ENCODE results near the gene UBC. TPM values are rescaled to one million over a fixed set of nuclear protein-coding genes. Genes with fewer than 3 reads are reported as not detected.

Gene UBC
- total RNA-seq, 2 donors from 2014 or later, result 637 to 675 TPM

DNA sequence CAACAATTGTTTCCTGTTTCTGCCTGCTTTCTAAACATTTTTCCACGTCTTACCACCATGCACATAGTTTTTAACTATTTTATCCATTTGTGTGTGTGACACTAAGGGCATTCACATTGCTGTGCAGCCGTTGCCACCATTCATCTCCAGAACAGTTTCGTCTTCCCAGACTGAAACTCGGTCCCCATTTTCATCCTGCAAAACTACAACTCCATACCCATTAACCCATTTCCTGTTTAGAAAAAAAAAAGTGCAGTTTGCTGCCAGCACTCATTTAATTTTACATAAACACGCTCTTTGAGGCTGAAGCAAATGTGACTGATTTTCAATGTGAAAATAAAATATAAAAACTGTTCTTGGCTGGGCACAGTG, 15.5 kb downstream of the UBC start:
- intact Hi-C loops (cut with DNase I), result no loop called here
- 38 to 54% methylated on average over 5 of the region's 5 CpGs for WGBS, 2 donors
- no peak for DNase-seq
- Histone ChIP-seq H3K36me3 (replicated peaks in 1 of 2; ENCODE audit: insufficient read depth in 1 of 2, low read depth in 2 of 2) (no peaks in the 10 kb centered on the region), H3K9me3 (no peaks in the 10 kb centered on the region), H3K27me3 (no peaks in the 10 kb centered on the region), H3K4me1 (peaks cover 8% of the 10 kb centered on the region), H3K4me3 (no peak overlapping the region), H3K27ac (no peak overlapping the region)
- ATAC-seq, result no peak
- TF ChIP-seq POLR2A (IDR thresholded peaks at IDR 0.05), result no peak
- TF ChIP-seq, protein P1, sequence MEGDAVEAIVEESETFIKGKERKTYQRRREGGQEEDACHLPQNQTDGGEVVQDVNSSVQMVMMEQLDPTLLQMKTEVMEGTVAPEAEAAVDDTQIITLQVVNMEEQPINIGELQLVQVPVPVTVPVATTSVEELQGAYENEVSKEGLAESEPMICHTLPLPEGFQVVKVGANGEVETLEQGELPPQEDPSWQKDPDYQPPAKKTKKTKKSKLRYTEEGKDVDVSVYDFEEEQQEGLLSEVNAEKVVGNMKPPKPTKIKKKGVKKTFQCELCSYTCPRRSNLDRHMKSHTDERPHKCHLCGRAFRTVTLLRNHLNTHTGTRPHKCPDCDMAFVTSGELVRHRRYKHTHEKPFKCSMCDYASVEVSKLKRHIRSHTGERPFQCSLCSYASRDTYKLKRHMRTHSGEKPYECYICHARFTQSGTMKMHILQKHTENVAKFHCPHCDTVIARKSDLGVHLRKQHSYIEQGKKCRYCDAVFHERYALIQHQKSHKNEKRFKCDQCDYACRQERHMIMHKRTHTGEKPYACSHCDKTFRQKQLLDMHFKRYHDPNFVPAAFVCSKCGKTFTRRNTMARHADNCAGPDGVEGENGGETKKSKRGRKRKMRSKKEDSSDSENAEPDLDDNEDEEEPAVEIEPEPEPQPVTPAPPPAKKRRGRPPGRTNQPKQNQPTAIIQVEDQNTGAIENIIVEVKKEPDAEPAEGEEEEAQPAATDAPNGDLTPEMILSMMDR (IDR thresholded peaks at IDR 0.05), result no peak

DNA sequence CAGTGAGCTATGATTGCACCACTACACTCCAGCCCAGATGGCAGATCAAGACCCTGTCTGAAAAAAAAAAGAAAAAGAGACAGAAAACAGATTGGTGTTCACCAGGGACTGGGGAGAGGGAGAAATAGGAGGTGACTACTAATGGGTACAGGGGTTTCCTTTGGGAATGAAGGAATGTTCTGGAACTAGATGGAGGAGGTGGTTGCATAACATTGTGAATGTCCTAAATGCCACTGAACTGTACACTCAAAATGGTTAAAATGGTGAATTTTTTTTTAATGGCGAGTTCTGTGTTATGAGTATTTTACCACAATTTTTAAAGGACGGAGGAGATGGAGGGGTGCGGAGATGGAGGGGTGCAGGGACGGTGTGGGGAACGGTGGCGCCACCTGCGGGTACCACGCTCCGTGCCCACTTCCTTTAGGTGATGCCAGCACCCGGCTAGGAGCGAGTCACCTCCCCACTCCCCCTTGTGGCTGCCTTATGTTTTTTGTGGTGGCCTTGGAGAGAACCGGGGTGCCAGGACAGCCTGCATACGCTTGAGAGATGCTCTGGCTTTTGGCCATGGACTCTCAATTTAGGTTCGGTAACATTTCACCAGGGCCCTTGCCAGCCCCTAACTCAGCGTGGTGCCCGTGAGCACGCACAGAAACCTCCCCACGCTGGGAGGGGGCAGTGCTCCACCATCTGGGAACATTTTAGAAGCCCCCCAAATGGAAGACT, 16.1 kb downstream of the UBC start:
- ATAC-seq (peak; percentile 58), DNase-seq (peak; percentile 32 to 62 (median 48))
- 18 to 31% methylated on average over 18 of the region's 18 CpGs for WGBS, 2 donors
- Histone ChIP-seq H3K27ac (no peak overlapping the region), H3K4me3 (no peak overlapping the region), H3K36me3 (replicated peaks in 1 of 2; ENCODE audit: insufficient read depth in 1 of 2, low read depth in 2 of 2) (no peaks in the 10 kb centered on the region), H3K9me3 (no peaks in the 10 kb centered on the region), H3K4me1 (peaks cover 8% of the 10 kb centered on the region), H3K27me3 (no peaks in the 10 kb centered on the region)
- TF ChIP-seq, protein P1 (IDR thresholded peaks at IDR 0.05), result peak in 6 of 7 experiments; percentile 15 to 57 (median 34)
- no peak for TF ChIP-seq POLR2A (IDR thresholded peaks at IDR 0.05)
- intact Hi-C loops (cut with DNase I), result no loop called here

- H3K9me3 ChIP-seq, result no peaks in the 10 kb centered on the region
- WGBS, 2 donors, result 90 to 93% methylated on average over 3 to 5 of the region's 5 CpGs
- no peaks in the 10 kb centered on the region for H3K36me3 ChIP-seq (replicated peaks in 1 of 2; ENCODE audit: insufficient read depth in 1 of 2, low read depth in 2 of 2)
- H3K27me3 ChIP-seq, result no peaks in the 10 kb centered on the region
- no peak for ATAC-seq
- no peak overlapping the region for H3K4me3 ChIP-seq
- no peak overlapping the region for H3K27ac ChIP-seq
- peaks cover 8% of the 10 kb centered on the region for H3K4me1 ChIP-seq
- no peak for DNase-seq
- TF ChIP-seq POLR2A (IDR thresholded peaks at IDR 0.05), result no peak
- TF ChIP-seq, protein P1 (IDR thresholded peaks at IDR 0.05), result no peak
- intact Hi-C loops (cut with DNase I), result no loop called here
These were observed 18.0 kb downstream of the UBC start for GRCh38 chr12:124896461-124896860.

DNA sequence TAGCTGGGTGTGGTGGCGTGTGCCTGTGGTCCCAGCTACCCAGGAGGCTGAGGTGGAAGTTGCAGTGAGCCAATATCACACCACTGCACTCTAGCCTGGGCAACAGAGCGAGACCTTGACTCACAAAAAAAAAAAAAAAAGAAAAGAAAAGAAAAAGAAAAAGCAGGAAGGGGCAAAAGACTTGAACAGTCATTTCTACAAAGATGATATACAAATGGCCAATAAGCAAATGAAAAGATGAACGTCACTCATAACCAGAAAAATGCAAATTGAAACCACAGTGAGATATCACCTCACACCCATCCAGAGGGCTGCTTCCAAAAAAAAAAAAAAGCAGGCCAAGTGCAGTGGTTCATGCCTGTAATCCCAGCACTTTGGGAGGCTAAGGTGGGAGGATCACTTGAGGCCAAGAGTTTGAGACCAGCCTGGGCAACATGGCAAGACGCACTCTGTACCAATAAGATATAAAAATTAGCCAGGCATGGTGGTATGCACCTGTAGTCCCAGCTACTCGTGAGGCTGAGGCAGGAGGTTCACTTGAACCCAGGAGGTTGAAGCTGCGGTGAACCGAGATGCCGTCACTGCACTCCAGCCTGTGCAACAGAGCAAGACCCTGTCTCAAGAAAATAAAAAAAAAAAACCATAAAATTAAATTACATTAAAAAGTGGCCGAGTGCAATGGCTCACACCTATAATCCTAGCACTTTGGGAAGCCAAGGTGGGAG, 20.5 kb downstream of the UBC start:
- Histone ChIP-seq H3K27ac (no peak overlapping the region), H3K27me3 (no peaks in the 10 kb centered on the region), H3K4me1 (no peaks in the 10 kb centered on the region), H3K4me3 (no peak overlapping the region), H3K9me3 (no peaks in the 10 kb centered on the region), H3K36me3 (replicated peaks in 1 of 2; ENCODE audit: insufficient read depth in 1 of 2, low read depth in 2 of 2) (no peaks in the 10 kb centered on the region)
- TF ChIP-seq, protein P1 (IDR thresholded peaks at IDR 0.05), result no peak
- TF ChIP-seq POLR2A (IDR thresholded peaks at IDR 0.05), result no peak
- DNase-seq (no peak), ATAC-seq (no peak)
- WGBS, 2 donors, result 90% methylated on average over 9 of the region's 9 CpGs
- intact Hi-C loops (cut with DNase I), result no loop called here

All from body of pancreas (tissue), 4 donors.